Bronchial epithelial cell (primary cell): ENCODE measurements around the gene DMWD. TPM values are rescaled to one million over a fixed set of nuclear protein-coding genes. Genes with fewer than 3 reads are reported as not detected.

Source experiments
- DNase-seq: peaks from one replicate; pipeline ENCODE4 v3.0.0-alpha.2; 2010; ENCODE audit warnings: low read depth
- FAIRE-seq: peaks from 2 replicates; lab custom pipeline; 2011; peaks lifted over from hg19 to GRCh38; lab: Jason Lieb, UNC
- H3K27me3 ChIP-seq: 2 replicates; pipeline ENCODE4 v1.5.1; 2011; ENCODE audit warnings: low read length; ENCODE audit not compliant: control insufficient read depth, insufficient read depth
- H3K36me3 ChIP-seq: 2 replicates; pipeline ENCODE4 v1.5.1; 2011; ENCODE audit warnings: low read length; ENCODE audit not compliant: control insufficient read depth, insufficient read depth
- H3K4me3 ChIP-seq: 2 replicates; pipeline ENCODE4 v1.5.1; 2011; ENCODE audit warnings: mild to moderate bottlenecking, low read depth, low read length, control low read depth
- total RNA-seq: library from RNA; depleted of rRNA; stranded (reverse); fragments of >200 nt; gene quantifications from 2 replicates; pipeline ENCODE4 v1.2.1, GENCODE V29; 2014
- TF ChIP-seq, protein P1 (sequence below): IDR thresholded peaks from 2 replicates; pipeline ENCODE4 v1.5.1; 2011; ENCODE audit warnings: mild to moderate bottlenecking, moderate library complexity, low read length, control low read depth, inconsistent platforms; ENCODE audit not compliant: insufficient read depth, severe bottlenecking

The DMWD gene
- total RNA-seq, 1 donor from 2014 or later, result 29.0 TPM

DNA sequence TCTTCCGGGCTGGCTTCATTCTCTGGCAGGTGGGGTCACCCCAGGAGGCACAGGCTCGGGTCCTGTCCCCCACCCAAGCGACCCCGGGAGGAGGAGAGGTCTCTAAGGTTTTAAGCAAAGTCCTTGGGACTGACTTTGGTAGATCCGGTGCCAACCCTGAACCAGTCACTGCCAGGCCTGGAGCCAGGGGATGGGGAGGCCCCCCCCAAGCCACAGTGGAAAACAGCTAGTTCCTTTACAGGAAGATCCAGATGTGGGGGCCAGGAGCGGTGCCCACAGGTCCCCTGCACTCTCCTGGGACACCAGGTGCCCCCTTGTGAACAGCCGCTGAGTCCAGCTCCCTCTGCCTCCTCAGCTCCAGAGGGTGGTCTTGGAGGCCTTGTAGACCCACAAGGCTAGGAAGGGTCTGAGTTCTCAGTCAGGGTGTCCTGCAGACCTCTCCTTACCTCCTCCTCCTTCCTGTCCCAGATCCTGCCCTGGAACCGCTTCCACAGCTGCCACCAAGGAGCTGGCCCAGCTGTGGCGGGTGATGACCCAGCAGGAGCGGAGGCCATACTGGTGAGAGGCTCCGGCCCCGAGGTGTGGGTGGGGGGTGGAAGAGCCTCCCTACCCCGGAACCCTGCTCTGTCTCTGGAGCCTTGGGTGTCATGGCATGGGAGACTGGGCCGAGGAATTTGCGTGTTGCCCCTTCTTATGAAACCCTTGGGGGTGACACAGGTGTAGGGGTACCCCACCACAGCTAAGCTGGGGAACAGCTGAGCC is 29.6 kb downstream of the DMWD start:
- Histone ChIP-seq H3K36me3 (no peaks in the 10 kb centered on the region), H3K27me3 (no peaks in the 10 kb centered on the region), H3K4me3 (no peak overlapping the region)
- TF ChIP-seq, protein P1, sequence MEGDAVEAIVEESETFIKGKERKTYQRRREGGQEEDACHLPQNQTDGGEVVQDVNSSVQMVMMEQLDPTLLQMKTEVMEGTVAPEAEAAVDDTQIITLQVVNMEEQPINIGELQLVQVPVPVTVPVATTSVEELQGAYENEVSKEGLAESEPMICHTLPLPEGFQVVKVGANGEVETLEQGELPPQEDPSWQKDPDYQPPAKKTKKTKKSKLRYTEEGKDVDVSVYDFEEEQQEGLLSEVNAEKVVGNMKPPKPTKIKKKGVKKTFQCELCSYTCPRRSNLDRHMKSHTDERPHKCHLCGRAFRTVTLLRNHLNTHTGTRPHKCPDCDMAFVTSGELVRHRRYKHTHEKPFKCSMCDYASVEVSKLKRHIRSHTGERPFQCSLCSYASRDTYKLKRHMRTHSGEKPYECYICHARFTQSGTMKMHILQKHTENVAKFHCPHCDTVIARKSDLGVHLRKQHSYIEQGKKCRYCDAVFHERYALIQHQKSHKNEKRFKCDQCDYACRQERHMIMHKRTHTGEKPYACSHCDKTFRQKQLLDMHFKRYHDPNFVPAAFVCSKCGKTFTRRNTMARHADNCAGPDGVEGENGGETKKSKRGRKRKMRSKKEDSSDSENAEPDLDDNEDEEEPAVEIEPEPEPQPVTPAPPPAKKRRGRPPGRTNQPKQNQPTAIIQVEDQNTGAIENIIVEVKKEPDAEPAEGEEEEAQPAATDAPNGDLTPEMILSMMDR, result no peak
- FAIRE-seq, result peak; percentile 36
- no peak for DNase-seq

DNA sequence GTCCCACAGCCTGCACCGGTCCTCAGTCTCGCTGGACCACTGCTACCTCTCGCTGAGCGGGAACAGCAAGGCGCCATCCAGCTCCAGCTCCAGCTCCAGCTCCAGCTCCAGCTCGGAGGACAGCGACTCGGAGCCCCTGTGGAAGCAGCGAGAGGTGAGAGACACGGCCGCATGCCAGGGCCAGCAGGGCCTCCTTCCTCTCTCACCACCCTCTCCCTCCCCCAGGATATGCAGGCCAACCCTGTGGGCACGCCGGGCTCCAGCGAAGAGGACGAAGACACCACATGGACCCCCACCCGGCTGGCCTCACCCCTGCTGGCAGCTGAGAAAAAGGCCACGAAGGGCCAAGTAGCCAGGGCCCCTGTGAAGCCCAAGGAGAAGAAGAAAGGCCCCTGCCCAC is 30.9 kb downstream of the DMWD start:
- no peak overlapping the region for H3K4me3 ChIP-seq
- TF ChIP-seq, protein P1, result no peak
- no peak for DNase-seq
- FAIRE-seq, result no peak
- no peaks in the 10 kb centered on the region for H3K36me3 ChIP-seq
- no peaks in the 10 kb centered on the region for H3K27me3 ChIP-seq

DNA sequence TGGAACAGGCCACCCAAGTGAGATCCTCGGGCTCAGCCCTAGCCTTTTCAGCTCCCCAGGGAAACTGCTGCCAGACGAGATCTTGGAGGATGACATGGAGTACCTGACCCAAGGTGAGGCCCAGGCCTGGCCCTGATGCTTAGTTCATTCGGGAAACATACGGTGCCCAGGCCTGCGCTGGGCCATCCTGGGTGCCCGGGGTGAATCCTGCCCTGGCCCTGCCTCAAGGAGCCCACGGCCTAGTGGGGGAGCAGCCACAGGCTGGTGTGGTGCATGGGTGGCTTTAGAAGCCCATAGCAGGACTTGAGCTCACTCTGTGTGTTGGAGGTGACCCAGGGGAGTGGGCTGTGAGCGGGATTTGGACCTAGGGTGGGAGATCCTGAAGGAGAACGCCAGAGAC is 33.7 kb downstream of the DMWD start:
- DNase-seq (no peak), FAIRE-seq (no peak)
- TF ChIP-seq, protein P1, result no peak
- H3K27me3 ChIP-seq, result no peaks in the 10 kb centered on the region
- H3K4me3 ChIP-seq, result no peak overlapping the region
- H3K36me3 ChIP-seq, result no peaks in the 10 kb centered on the region

DNA sequence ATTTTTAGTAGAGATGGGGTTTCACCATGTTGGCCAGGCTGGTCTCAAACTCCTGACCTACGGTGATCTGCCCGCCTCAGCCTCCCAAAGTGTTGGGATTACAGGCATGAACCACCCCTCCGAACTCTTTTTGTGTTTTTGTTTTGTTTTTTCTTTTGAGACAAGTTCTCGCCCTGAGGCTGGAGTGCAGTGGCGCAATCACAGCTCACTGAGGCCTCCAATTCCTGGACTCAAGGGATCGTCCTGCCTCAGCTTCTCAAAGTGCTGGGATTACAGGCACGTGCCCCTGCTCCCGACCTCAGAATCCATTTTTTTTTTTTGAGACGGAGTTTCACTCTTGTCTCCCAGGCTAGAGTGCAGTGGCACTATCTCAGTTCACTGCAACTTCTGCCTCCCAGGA is 35.0 kb downstream of the DMWD start:
- Histone ChIP-seq H3K27me3 (no peaks in the 10 kb centered on the region), H3K36me3 (no peaks in the 10 kb centered on the region), H3K4me3 (no peak overlapping the region)
- no peak for FAIRE-seq
- DNase-seq, result no peak
- TF ChIP-seq, protein P1, result no peak

DNA sequence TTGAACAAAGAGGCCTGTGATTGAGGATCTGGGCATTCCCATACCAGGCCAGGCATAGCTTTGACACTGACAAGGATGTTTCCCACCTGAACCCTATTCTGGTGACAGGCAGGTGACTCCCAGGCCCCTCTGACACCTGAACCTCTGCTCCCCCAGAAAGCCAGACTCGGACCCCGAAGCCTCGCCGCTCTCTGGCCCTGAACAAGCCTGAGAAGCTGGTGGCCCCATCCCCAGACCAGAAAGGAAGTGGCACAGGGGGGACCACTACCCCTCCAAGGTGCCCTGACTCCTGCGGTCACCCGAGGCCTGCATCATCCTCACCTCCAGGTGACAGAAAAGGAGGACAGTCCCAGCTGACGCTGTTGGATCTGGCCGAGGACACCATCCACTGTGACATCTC is 38.3 kb downstream of the DMWD start:
- DNase-seq (no peak), FAIRE-seq (no peak)
- no peaks in the 10 kb centered on the region for H3K36me3 ChIP-seq
- H3K27me3 ChIP-seq, result no peaks in the 10 kb centered on the region
- no peak overlapping the region for H3K4me3 ChIP-seq
- TF ChIP-seq, protein P1, result no peak

DNA sequence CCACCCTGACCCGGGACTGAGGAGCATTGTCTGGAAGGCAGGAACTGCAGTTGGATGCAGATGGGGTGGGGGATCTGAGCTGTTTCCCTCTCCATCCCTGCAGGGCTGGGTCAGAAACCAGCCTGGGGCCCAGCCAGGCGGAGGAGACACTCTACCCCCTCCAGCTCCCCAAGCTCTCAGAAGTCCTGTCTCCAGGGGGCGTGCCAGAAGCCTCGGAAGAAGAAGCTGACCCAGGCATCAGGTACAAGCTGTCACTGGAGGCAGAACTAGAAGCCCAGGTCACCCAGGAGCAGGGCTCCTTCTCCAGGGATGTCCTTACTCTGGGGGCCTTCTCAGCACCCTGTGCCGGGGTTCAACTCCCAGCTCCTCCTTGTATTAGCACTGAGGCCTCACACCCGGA is 39.1 kb downstream of the DMWD start:
- Histone ChIP-seq H3K36me3 (no peaks in the 10 kb centered on the region), H3K27me3 (no peaks in the 10 kb centered on the region), H3K4me3 (no peak overlapping the region)
- no peak for DNase-seq
- FAIRE-seq, result no peak
- TF ChIP-seq, protein P1, result no peak
